ENCODE measurements around the gene BANP. TPM values are rescaled to one million over a fixed set of nuclear protein-coding genes. Genes with fewer than 3 reads are reported as not detected.

Gene BANP
- total and polyA plus RNA-seq, 11 donors, result 7.2 to 20.7 (median 13.3) TPM

GRCh38 chr16:88057656-88058055, 106.4 kb downstream of the BANP start:
- Histone ChIP-seq H3K36me3 (peaks cover 0 to 41% (median 14%) of the 10 kb centered on the region in 9 donors), H3K27me3 (no peaks in the 10 kb centered on the region), H3K4me3 (no peak overlapping the region), H3K27ac (no peak overlapping the region), H3K4me1 (peaks cover 0 to 10% (median 6%) of the 10 kb centered on the region in 12 donors), H3K9me3 (no peaks in the 10 kb centered on the region)
- TF ChIP-seq POLR2A (IDR thresholded peaks at IDR 0.05), result no peak
- 93 to 95% (median 95%) methylated on average over 13 to 26 of the region's 26 CpGs for WGBS, 4 donors
- no peak for ATAC-seq
- DNase-seq, result peak in 2 of 5 donors; percentile 8 to 55
- intact Hi-C loops (cut with DNase I), result no loop called here

- intact Hi-C loops (cut with DNase I), result no loop called here
- 90 to 94% (median 91%) methylated on average over 14 of the region's 14 CpGs for WGBS, 4 donors
- Histone ChIP-seq H3K36me3 (peaks cover 0 to 43% (median 11%) of the 10 kb centered on the region in 9 donors), H3K27me3 (no peaks in the 10 kb centered on the region), H3K4me1 (peaks cover 0 to 15% (median 9%) of the 10 kb centered on the region in 12 donors), H3K9me3 (no peaks in the 10 kb centered on the region), H3K4me3 (no peak overlapping the region), H3K27ac (no peak overlapping the region)
- DNase-seq (peak in 2 of 5 donors; percentile 6 to 22), ATAC-seq (no peak)
- no peak for TF ChIP-seq POLR2A (IDR thresholded peaks at IDR 0.05)
- no peak for TF ChIP-seq CTCF (IDR thresholded peaks at IDR 0.05)
Observed at GRCh38 chr16:88058136-88058535, 106.9 kb downstream of the BANP start.

GRCh38 chr16:88058817-88059216, 107.6 kb downstream of the BANP start:
- H3K4me1 ChIP-seq, result peaks cover 0 to 21% (median 12%) of the 10 kb centered on the region in 12 donors
- DNase-seq (peak in 2 of 5 donors; percentile 23 to 47), ATAC-seq (no peak)
- no peak overlapping the region for H3K4me3 ChIP-seq
- no peak overlapping the region for H3K27ac ChIP-seq
- no peak for TF ChIP-seq POLR2A (IDR thresholded peaks at IDR 0.05)
- TF ChIP-seq CTCF (IDR thresholded peaks at IDR 0.05), result no peak
- no peaks in the 10 kb centered on the region for H3K9me3 ChIP-seq
- intact Hi-C loops (cut with DNase I), result no loop called here
- WGBS, 4 donors, result 87 to 99% (median 98%) methylated on average over 10 to 12 of the region's 12 CpGs
- peaks cover 0 to 50% (median 11%) of the 10 kb centered on the region in 9 donors for H3K36me3 ChIP-seq
- no peaks in the 10 kb centered on the region for H3K27me3 ChIP-seq

GRCh38 chr16:88059701-88060386, 108.6 kb downstream of the BANP start:
- no peak for ATAC-seq
- Histone ChIP-seq H3K4me1 (peaks cover 0 to 22% (median 12%) of the 10 kb centered on the region in 12 donors), H3K36me3 (peaks cover 0 to 55% (median 11%) of the 10 kb centered on the region in 9 donors), H3K27me3 (no peaks in the 10 kb centered on the region), H3K9me3 (no peaks in the 10 kb centered on the region), H3K4me3 (no peak overlapping the region), H3K27ac (no peak overlapping the region)
- intact Hi-C loops (cut with DNase I), result no loop called here
- WGBS, 4 donors, result 94 to 98% (median 97%) methylated on average over 23 to 27 of the region's 27 CpGs
- DNase-seq, result peak in 2 of 5 donors; percentile 18 to 49
- TF ChIP-seq POLR2A (IDR thresholded peaks at IDR 0.05) (no peak), CTCF (IDR thresholded peaks at IDR 0.05) (no peak)

Data from heart left ventricle (tissue), 16 donors.